ENCODE results near the gene PHOSPHO1. TPM values are rescaled to one million over a fixed set of nuclear protein-coding genes. Genes with fewer than 3 reads are reported as not detected.

The PHOSPHO1 gene
- total RNA-seq, 1 experiment from 2014 or later, result 98.3 TPM

GRCh38 chr17:49235896-49236295, 5.3 kb upstream of the PHOSPHO1 start:
- TF ChIP-seq EZH2 (IDR thresholded peaks at IDR 0.05; ENCODE audit: borderline replicate concordance, low read depth, low read length, poor library complexity, severe bottlenecking), result no peak
- no peak for TF ChIP-seq CTCF (conservative IDR thresholded peaks at IDR 0.05; ENCODE audit: low read depth, low read length)
- Histone ChIP-seq H3K27me3 (replicated peaks; ENCODE audit: insufficient read depth, low read depth, low read length, poor library complexity) (no peaks in the 10 kb centered on the region), H3K4me1 (ENCODE audit: insufficient read depth, low read length, poor library complexity, severe bottlenecking) (no peaks in the 10 kb centered on the region), H3K36me3 (ENCODE audit: insufficient read depth, low read length, poor library complexity, severe bottlenecking) (no peaks in the 10 kb centered on the region), H3K9me3 (ENCODE audit: low read depth, low read length, poor library complexity, severe bottlenecking) (no peaks in the 10 kb centered on the region), H3K4me3 (ENCODE audit: low read depth, low read length, poor library complexity, severe bottlenecking) (no peak overlapping the region), H3K27ac (ENCODE audit: low read depth, low read length, poor library complexity, severe bottlenecking) (no peak overlapping the region)
- ChIA-PET POLR2A (ENCODE audit: low non-redundant PET) (no interaction called here), CTCF (no interaction called here)
- intact Hi-C loops (cut with micrococcal nuclease; ENCODE audit: unreplicated experiment), result no loop called here
- BruUV-seq (replicated peaks), result no TSS peak
- DNase-seq (ENCODE audit: low spot score), result no peak

- CTCF ChIA-PET, result no interaction called here
- no peak for DNase-seq (ENCODE audit: low spot score)
- Histone ChIP-seq H3K9me3 (ENCODE audit: low read depth, low read length, poor library complexity, severe bottlenecking) (no peaks in the 10 kb centered on the region), H3K4me3 (ENCODE audit: low read depth, low read length, poor library complexity, severe bottlenecking) (no peak overlapping the region), H3K27ac (ENCODE audit: low read depth, low read length, poor library complexity, severe bottlenecking) (no peak overlapping the region), H3K27me3 (replicated peaks; ENCODE audit: insufficient read depth, low read depth, low read length, poor library complexity) (no peaks in the 10 kb centered on the region), H3K4me1 (ENCODE audit: insufficient read depth, low read length, poor library complexity, severe bottlenecking) (peaks cover 3% of the 10 kb centered on the region), H3K36me3 (ENCODE audit: insufficient read depth, low read length, poor library complexity, severe bottlenecking) (no peaks in the 10 kb centered on the region)
- TF ChIP-seq CTCF (conservative IDR thresholded peaks at IDR 0.05; ENCODE audit: low read depth, low read length) (no peak), EZH2 (IDR thresholded peaks at IDR 0.05; ENCODE audit: borderline replicate concordance, low read depth, low read length, poor library complexity, severe bottlenecking) (no peak)
- intact Hi-C loops (cut with micrococcal nuclease; ENCODE audit: unreplicated experiment), result loop anchor here (5.0 kb wide), 1 partner anchor 158 kb away; no protein-coding TSS in a partner anchor
- BruUV-seq (replicated peaks), result no TSS peak
- POLR2A ChIA-PET (ENCODE audit: low non-redundant PET), result interaction anchor here (0.6 kb wide), 1 partner anchor 443 kb away, joined by 7 read pairs; no protein-coding TSS in a partner anchor
Measured at GRCh38 chr17:49234509-49235080, 4.0 kb upstream of the PHOSPHO1 start.

GRCh38 chr17:49231563-49231894, 942 bp upstream of the PHOSPHO1 start:
- DNase-seq (ENCODE audit: low spot score), result no peak
- TF ChIP-seq CTCF (conservative IDR thresholded peaks at IDR 0.05; ENCODE audit: low read depth, low read length), result no peak
- TF ChIP-seq EZH2 (IDR thresholded peaks at IDR 0.05; ENCODE audit: borderline replicate concordance, low read depth, low read length, poor library complexity, severe bottlenecking), result no peak

More at GRCh38 chr17:49231563-49231894, 942 bp upstream of the PHOSPHO1 start:
- H3K27ac ChIP-seq (ENCODE audit: low read depth, low read length, poor library complexity, severe bottlenecking), result no peak overlapping the region
- ChIA-PET CTCF (interaction anchor here (1.1 kb wide), 1 partner anchor 59 kb away, joined by 3 read pairs; no protein-coding TSS in a partner anchor), POLR2A (ENCODE audit: low non-redundant PET) (interaction anchor here (0.6 kb wide), 1 partner anchor 131 kb away, joined by 10 read pairs; the partner anchor contains the start of gene ZNF652)
- H3K4me1 ChIP-seq (ENCODE audit: insufficient read depth, low read length, poor library complexity, severe bottlenecking), result peaks cover 22% of the 10 kb centered on the region
- peak overlapping the region; percentile 76 for H3K4me3 ChIP-seq (ENCODE audit: low read depth, low read length, poor library complexity, severe bottlenecking)
- no peaks in the 10 kb centered on the region for H3K9me3 ChIP-seq (ENCODE audit: low read depth, low read length, poor library complexity, severe bottlenecking)
- H3K27me3 ChIP-seq (replicated peaks; ENCODE audit: insufficient read depth, low read depth, low read length, poor library complexity), result no peaks in the 10 kb centered on the region
- intact Hi-C loops (cut with micrococcal nuclease; ENCODE audit: unreplicated experiment), result loop anchor here (5.0 kb wide), 1 partner anchor 161 kb away; no protein-coding TSS in a partner anchor
- BruUV-seq (replicated peaks), result no TSS peak
- peaks cover 1% of the 10 kb centered on the region for H3K36me3 ChIP-seq (ENCODE audit: insufficient read depth, low read length, poor library complexity, severe bottlenecking)

Measured in A673 (cell line).